Head of caudate nucleus (tissue), 42 donors: ENCODE measurements around the gene ZNF512.

ENCODE experiments used
- DNase-seq, 42 donors: peaks; one replicate each; pipeline versions ENCODE4 v3.0.0 to v3.0.0-alpha.2; 2020 to 2021; ENCODE audit warnings: mixed read lengths in 7 of 42
- intact Hi-C: fragments of 100-400 bp; cut with DNase I; formaldehyde crosslinking; loops from one replicate; pipeline ENCODE4 v1.15.0; 2022

ZNF512 gene

GRCh38 chr2:27663285-27664153 lies 80.7 kb downstream of the ZNF512 start, which contains the start of the genes SLC4A1AP and SUPT7L:
SLC4A1AP (plus strand) TSS chr2:27663889; CDS start chr2:27663915, 26 bp downstream.
SUPT7L (minus strand) TSS chr2:27663614; CDS start chr2:27662192, 1,422 bp downstream.
- peak; percentile 63 to 92 (median 80) for DNase-seq
- intact Hi-C loops: no loop called here

- DNase-seq: peak in 4 of 42 donors; percentile 11 to 17 (median 15)
- intact Hi-C loops: no loop called here
These were observed 81.3 kb downstream of the ZNF512 start for GRCh38 chr2:27664154-27664574.

- intact Hi-C loops: no loop called here
- DNase-seq: no peak
These were observed 82.0 kb downstream of the ZNF512 start for GRCh38 chr2:27664622-27665363.

GRCh38 chr2:27667446-27667845 lies 84.6 kb downstream of the ZNF512 start:
- no peak for DNase-seq
- intact Hi-C loops: no loop called here

GRCh38 chr2:27671235-27671634 lies 88.4 kb downstream of the ZNF512 start:
- intact Hi-C loops: no loop called here
- no peak for DNase-seq
